ENCODE results near the gene LRRFIP1. TPM values are rescaled to one million over a fixed set of nuclear protein-coding genes. Genes with fewer than 3 reads are reported as not detected.

LRRFIP1 gene
- total and polyA plus RNA-seq, 10 of the 15 experiments (the other 5 are each of a cell fraction or from before 2014, with no cell fraction given): 36.2 to 120 (median 74.3) TPM

DNA sequence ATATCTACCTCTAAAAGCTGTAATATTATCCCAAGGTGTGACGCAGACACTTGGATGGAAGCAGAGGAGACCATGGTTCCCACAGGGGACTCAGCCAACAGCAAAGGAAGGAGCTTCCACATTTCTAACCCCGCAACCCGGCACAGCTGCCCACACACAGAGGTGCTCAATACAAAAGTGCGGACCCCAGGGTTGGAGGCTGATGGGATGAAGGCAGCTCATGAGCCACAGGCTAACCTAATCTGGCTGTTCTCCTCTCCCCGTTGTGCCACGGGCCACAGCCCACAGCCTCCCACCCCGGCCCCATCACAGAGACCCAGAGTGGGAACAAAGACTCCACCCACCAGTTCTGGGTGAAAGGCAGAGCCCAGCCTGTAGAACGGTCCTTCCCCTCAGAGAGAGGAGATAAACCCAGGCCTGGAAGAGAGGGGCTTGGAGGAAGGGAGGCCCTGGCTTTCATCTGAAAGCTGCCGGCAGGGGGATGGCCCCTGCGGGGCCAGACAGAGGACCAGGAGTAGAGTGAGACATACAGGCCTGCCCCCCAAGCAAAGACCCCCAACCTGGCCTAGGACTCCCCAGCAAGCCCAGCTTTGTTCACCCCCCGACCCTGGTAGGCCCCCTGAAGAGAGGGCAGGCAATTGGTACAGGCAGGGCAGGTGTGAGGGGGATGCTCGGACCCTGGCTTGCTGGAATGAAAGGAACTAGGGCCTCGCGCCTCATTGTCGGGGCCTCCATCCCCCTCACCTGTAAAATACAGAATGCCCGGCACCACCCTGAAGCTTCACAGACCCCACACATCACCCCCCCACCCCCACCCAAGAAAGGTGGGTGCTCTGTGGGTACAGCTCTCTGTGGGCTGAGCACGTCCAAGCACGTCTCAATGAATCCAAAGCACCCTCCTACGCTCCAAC is 43.7 kb upstream of the LRRFIP1 start (continued):
- TF ChIP-seq ZNF592 (IDR thresholded peaks at IDR 0.05) (no peak), SKIL (IDR thresholded peaks at IDR 0.05; ENCODE audit: low read depth, poor library complexity, severe bottlenecking) (no peak), ZNF217 (IDR thresholded peaks at IDR 0.05) (no peak), IRF4 (IDR thresholded peaks at IDR 0.05; ENCODE audit: low read depth, low read length) (no peak), SRF (IDR thresholded peaks at IDR 0.05; ENCODE audit: low read depth in 2 of 2, low read length in 2 of 2) (no peak)

Data from GM12878 (cell line).